Measurements from ENCODE around the gene NOL4L.
"Not testable (repeated sequence)": the region's sequence is repeated elsewhere in the genome, so short reads cannot be mapped to it uniquely, and the experiment has no call there.

NOL4L gene

DNA sequence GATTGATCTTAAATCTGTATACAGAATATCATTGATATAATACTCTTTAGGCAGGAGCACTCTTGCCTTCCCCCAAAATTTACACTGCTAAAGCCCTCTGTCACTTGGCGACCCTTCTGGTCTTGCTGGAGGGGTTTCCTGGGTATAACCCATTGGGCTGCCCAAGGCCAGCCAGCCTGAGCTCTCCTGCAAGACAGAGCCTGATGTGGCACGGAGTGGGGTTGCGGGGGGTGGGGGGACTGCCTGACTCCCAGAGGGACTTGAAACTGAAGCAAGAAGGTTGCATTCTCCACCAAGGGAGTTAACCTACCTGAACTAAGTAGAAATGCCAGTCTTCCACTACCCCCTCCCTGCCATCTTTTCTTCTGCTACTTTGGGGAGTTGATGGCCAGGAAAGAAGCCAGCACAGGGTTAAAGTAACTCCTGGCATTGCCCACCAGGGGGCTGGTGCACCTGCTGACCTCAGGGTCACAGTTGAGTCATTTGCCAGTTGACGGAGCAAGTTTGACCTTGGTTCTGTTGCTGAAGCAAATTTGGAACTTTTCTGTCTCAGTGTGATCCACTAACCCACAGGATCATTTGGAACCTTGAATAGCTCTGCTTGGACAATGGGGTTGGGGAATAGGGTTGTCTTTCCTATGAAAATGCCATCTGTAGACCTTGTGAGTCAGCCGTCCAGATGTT lies 147.6 kb downstream of the NOL4L start:
- no peak for DNase-seq

DNA sequence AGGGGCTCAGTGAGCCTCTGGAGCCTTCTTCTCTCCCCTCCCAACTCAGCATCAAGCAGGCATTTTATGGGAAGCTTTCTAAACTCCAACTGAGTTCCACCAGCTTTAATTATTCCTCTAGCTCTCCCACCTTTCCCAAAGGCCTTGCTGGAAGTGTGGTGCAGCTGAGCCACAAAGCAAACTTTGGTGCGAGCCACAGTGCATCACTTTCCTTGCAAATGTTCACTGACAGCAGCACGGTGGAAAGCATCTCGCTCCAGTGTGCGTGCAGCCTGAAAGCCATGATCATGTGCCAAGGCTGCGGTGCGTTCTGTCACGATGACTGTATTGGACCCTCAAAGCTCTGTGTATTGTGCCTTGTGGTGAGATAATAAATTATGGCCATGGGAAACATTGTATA lies 148.2 kb downstream of the NOL4L start:
- no peak for DNase-seq

- no peak for DNase-seq
Measured at GRCh38 chr20:32436142-32436861, 148.8 kb downstream of the NOL4L start.

DNA sequence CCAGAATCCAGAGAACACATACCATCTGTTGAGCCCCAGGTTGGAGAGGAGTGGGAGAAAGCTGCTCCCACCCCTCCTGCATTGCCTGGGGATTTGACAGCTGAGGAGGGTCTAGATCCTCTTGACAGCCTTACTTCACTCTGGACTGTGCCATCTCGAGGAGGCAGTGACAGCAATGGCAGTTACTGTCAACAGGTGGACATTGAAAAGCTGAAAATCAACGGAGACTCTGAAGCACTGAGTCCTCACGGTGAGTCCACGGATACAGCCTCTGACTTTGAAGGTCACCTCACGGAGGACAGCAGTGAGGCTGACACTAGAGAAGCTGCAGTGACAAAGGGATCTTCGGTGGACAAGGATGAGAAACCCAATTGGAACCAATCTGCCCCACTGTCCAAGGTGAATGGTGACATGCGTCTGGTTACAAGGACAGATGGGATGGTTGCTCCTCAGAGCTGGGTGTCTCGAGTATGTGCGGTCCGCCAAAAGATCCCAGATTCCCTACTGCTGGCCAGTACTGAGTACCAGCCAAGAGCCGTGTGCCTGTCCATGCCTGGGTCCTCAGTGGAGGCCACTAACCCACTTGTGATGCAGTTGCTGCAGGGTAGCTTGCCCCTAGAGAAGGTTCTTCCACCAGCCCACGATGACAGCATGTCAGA lies 149.6 kb downstream of the NOL4L start:
- DNase-seq: no peak

GRCh38 chr20:32434434-32434833 lies 150.7 kb downstream of the NOL4L start:
- no peak for DNase-seq

- no peak for DNase-seq
Measured at GRCh38 chr20:32433311-32434021, 151.7 kb downstream of the NOL4L start.

DNA sequence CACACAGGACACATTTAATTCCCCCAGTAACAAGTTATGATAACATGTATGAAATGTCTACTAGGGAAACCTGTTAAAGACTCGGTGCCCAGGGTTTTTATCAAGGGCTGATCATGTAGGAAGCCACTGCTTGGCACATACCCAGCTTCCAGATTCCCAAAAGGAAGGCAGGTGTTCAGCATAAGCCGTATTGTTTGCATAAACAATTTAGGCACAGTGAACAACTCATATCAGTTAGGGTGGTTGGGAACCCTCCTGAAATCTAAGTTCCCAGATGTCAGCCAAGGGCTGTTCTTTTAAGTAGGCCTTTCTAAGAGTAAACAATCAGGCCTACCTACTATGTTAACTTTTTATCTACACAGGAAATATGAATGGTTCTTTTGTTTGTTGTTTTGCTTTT lies 152.9 kb downstream of the NOL4L start:
- DNase-seq: no peak

GRCh38 chr20:32431457-32431856 lies 153.7 kb downstream of the NOL4L start:
- DNase-seq: no peak

- DNase-seq: no peak
Measured at GRCh38 chr20:32429745-32430360, 155.3 kb downstream of the NOL4L start.

DNA sequence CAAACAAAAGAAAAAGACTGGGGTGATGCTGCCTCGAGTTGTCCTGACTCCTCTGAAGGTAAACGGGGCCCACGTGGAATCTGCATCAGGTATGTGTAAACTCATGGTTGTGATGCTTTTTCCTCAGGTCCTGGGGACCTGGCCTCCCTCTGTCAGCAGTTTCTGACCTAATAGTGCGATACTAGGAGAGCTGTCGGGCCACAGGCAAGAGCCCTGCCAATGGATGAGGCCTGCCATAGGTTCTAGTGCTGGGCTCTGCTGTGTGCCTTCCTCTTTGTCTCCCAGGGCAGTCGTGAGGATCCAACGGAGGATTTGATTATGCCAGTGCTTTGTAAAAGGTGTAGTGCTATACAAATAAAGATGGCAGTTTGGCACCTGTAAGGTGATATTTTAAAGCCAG lies 155.8 kb downstream of the NOL4L start:
- no peak for DNase-seq

- no peak for DNase-seq
Measured at GRCh38 chr20:32427996-32428395, 157.1 kb downstream of the NOL4L start.

- no peak for DNase-seq
Measured at GRCh38 chr20:32421290-32421689, 163.8 kb downstream of the NOL4L start.

GRCh38 chr20:32418376-32418775 lies 166.8 kb downstream of the NOL4L start:
- no peak for DNase-seq

GRCh38 chr20:32416206-32416605 lies 168.9 kb downstream of the NOL4L start:
- no peak for DNase-seq

DNA sequence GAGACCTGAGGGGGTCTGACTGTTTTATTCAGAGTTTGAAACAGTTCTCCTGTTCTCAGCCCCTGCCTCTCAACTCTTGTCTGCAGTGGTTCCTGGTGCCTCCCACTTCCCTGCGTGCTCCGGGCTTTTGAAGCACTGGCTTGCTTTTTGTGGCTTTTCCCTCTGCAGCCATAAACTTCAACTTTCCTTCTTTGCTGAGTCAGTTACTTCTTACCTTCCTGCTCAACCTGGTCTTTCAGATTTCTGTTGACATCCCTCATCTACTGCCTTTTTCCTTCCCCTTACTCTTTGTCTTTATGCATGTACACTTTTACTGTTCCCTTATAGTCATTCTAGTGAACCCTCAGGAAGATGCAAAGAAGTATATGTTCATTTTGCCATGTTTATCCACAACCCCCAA lies 169.6 kb downstream of the NOL4L start:
- no peak for DNase-seq

DNA sequence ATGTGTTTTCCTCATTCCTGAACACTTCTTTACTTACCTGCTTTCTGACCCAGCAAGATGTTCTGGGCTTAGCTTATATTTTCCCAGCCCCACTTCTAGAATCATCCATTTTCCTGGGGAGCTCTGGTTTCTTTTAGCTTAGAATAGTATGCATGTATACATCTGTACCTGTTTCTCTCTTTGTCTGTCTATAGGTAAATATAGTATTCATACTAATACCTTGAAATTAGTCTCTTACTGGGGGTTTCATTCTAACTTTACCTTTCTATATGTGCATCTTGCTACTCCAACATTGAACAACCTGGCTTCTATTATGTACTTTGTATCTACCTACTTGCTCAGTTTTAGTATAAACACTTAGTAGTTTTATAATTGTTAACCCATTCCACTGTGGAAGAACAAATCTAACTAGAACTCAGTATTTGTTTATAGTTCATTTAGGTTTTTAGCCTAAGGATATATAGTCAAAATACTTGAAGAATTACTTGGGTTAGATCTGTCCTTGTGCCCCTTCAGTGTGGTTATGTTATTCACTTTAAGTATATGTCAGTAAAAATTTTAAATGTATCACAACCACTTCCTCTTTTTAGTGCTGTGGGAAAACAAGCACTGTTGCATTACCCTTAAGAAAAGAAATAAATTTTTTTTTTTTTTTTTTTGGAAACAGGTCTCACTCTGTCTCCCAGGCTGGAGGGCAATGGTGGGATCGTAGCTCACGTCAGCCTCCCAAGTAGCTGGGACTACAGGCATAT lies 173.0 kb downstream of the NOL4L start:
- no peak for DNase-seq

DNA sequence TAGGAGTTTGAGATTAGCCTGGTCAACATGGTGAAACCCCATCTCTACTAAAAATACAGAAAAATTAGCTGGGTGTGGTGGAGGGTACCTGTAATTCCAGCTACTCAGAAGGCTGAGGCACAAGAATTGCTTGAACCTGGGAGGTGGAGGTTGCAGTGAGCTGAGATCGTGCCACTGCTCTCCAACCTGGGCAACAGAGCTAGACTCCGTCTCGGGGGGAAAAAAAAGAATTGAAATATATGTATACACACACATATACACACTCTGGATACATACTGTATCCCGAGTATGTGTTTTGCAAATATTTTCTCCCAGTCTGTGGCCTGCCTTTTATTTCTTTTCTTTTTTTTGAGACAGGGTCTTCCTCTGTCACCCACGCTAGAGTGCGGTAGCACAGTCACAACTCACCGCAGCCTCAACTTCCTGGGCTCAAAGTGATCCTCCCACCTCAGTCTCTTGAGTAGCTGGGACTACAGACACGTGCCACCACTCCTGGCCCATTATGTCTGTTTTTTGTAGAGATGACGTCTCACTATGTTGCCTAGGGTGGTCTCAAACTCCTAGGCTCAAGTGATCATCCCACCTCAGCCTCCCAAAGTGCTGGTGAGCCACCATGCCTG lies 177.9 kb downstream of the NOL4L start:
- DNase-seq: not testable (repeated sequence)

DNA sequence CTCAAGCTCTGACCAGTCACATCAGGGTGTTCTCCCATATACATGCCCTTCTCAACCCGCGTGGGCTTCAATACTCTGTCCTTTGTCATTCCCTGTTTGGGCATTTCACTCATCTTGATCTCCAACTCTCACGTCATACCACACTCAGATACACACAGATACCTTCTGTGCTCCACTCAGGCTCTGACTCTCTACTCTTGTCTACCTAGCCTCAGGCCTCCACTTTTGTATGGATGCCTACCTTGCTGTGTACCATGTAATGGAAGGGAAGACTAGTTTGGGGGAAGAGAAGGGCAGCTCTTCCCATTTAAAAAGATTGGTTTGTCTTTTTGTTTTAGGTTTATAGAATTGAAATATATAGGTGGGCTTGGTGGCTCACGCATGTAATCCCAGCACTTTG lies 178.4 kb downstream of the NOL4L start:
- DNase-seq: no peak

DNA sequence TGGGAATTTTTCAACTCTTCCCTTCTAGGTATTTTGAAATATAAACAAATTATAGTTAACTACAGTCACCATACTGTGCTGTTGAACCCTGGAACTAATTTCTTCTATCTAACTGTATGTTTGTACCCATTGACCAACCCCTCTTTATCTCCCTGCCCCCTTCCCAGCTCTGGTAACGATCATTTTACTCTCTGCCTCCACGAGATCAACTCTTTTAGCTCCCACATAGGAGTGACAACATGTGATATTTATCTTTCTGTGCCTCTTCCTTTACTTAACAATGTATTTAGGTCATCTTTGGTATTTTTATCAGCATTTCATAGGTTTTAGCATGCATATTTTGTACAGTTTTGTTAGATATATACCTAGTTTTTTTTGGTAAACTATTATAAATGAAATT lies 181.1 kb downstream of the NOL4L start:
- DNase-seq: no peak

DNA sequence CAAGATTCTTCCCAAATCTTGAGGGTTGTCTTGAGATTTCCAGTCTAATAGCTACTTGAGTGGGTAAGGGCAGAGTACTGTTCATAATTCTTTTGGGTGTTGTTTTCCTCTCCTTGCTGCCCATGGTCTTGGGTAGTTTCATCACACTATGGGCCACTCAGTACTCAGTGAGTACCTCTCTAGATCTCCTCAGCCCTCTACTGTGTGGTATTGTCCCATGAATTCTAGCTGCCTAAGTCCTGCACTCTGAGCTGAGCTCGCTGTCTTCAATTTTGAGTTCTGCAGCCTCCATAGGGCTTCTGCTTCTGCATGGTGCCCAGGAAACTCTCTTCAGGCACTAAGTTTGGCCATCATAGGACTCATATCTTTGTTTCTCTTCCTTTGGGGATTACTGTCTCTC lies 184.7 kb downstream of the NOL4L start:
- DNase-seq: no peak

GRCh38 chr20:32397567-32398084 lies 187.5 kb downstream of the NOL4L start:
- DNase-seq: no peak
